ENCODE measurements around the gene CLDN19. TPM values are rescaled to one million over a fixed set of nuclear protein-coding genes. Genes with fewer than 3 reads are reported as not detected.

Gene CLDN19
- polyA plus RNA-seq, 1 donor = 0.34 TPM

DNA sequence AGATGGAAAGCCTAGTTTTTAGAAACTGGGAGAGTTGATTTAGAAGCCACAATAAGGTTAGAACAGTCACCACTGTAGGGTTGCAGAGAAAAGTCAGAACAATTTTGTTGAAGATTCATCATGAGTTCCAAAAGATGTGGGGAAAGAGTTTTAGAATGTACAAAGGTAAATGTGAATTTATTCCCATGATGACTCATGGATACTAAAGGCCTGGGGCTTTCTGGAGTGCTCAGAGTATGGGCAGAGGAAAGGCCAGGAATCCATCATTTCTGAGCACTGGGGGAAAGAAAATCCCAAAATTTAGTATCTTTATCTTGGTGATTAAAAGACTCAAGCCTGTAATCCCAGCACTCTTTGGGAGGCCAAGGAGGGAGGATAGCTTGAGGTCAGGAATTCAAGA lies 40.0 kb downstream of the CLDN19 start:
- DNase-seq (ENCODE audit: low read depth) = no peak

- no peak for DNase-seq (ENCODE audit: low read depth)
These were observed 41.8 kb downstream of the CLDN19 start for GRCh38 chr1:42698081-42698813.

- DNase-seq (ENCODE audit: low read depth) = no peak
These were observed 47.1 kb downstream of the CLDN19 start for GRCh38 chr1:42692911-42693310.

DNA sequence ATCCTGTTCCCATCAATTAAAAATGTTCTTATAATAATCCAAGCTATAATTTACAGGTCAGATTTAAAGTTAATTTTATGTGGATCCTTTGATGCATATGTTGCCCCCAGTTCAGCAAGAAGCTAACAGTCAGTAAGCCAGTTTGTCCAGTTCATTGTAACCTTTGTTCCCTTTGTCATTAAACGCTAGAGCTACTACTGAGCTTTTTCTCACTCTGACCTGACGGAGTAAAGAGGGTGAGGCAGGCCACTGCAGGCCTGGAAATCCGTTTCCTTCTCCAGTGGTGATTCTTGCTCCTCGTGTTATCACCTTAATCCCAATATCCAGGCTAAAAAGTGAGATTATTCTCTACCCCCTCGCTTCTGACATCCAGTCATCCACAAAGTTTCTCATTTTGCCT lies 47.6 kb downstream of the CLDN19 start:
- DNase-seq (ENCODE audit: low read depth) = no peak

DNA sequence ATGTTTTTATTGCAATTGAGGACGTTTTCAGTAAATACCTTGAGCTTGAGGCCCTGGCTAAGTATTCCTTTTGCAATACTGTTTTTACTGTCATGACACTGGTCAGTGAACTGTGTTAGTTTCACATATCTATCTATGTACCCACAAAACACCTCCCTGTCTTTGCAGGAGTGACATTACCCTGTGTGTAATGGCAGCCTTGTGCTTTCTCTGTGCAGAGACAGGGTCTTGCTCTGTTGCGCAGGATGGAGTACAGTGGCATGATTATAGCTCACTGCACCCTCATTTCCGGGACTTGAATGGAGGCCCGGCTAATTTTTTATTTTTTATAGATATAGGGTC lies 48.9 kb downstream of the CLDN19 start:
- no peak for DNase-seq (ENCODE audit: low read depth)

DNA sequence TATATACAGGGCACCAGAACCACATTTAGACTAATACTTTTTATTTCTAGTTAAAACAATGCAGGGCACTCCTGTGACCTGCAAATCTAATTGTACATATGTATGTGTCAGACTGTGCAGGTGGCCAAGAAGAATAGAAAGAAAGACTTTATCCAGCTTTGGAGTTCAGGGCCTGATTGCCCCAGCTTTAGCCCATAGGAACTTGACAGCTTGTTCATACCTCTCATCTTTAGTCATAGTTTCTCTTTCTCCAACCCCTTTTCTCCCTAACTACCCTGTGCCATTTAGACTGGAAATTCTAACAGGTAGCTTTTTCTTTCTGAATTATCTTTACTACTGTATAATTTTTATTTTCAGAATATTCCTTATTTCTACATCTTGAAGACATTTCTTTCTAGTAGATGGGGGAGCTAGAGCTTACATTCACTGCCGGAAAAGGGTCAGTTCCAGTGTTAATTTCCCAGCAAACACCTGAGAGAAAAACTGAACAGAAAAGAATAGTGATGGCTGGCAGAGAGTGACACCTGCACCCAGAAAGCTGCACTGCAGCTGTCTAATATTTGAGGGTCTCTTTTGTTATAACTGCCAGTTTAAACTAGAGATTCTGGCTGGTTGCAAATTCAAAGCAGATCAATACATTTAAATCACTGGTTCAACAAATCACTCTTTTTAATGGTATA lies 49.4 kb downstream of the CLDN19 start:
- no peak for DNase-seq (ENCODE audit: low read depth)

- DNase-seq (ENCODE audit: low read depth) = no peak
These were observed 50.1 kb downstream of the CLDN19 start for GRCh38 chr1:42689912-42690311.

DNA sequence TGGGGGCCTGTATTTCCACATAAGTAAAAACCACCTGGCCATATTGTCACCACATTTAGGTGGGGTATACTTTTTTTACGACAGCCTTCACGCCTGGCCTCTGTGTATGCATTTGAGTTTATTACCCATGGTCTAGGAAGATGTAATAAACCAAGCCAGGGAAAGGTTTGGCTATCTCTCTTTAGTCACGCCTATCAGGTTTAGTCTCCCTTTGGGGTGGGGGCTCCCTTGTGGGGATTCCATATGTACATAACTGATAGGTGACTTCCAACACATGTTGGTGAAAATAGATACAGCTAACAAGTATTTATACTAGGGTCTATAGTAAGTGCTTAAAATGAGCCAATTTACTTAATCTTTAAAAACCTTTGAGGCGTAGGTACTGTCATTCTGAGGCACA lies 53.6 kb downstream of the CLDN19 start:
- DNase-seq (ENCODE audit: low read depth) = no peak

GRCh38 chr1:42684139-42684538 lies 55.9 kb downstream of the CLDN19 start:
- no peak for DNase-seq (ENCODE audit: low read depth)

Other genes starting within 250 kb of the CLDN19 start
- gene PPIH, start 81.8 kb downstream of the CLDN19 start, polyA plus RNA-seq (ENCODE audit: insufficient read length) = 37.9 TPM
- gene YBX1, start 57.8 kb downstream of the CLDN19 start, polyA plus RNA-seq (ENCODE audit: insufficient read length) = 921 TPM
- 57.1 TPM for gene P3H1, start 26.8 kb upstream of the CLDN19 start, polyA plus RNA-seq (ENCODE audit: insufficient read length)
- 8.2 TPM for gene C1orf50, start 27.0 kb upstream of the CLDN19 start, polyA plus RNA-seq (ENCODE audit: insufficient read length)
- gene TMEM269, start 44.8 kb upstream of the CLDN19 start, polyA plus RNA-seq (ENCODE audit: insufficient read length) = 0.83 TPM
- 9.0 TPM for gene ERMAP, start 76.9 kb upstream of the CLDN19 start, polyA plus RNA-seq (ENCODE audit: insufficient read length)
- gene SVBP, start 77.2 kb upstream of the CLDN19 start, polyA plus RNA-seq (ENCODE audit: insufficient read length) = 43.2 TPM
- 10.8 TPM for gene ZNF691, start 106.4 kb upstream of the CLDN19 start, polyA plus RNA-seq (ENCODE audit: insufficient read length)
- 22.1 TPM for gene SLC2A1, start 218.6 kb upstream of the CLDN19 start, polyA plus RNA-seq (ENCODE audit: insufficient read length)

Data from forelimb muscle (tissue), 1 donor.